Suprapubic skin (tissue), 3 donors: ENCODE results near the gene RAET1E.

ENCODE experiments used
- POLR2A ChIP-seq, 2 donors: fragments of 450-650 bp; IDR thresholded peaks; one replicate each; pipeline ENCODE4 v1.6.1; 2017; ENCODE audit warnings: antibody characterized with exemption in 2 of 2, mild to moderate bottlenecking in 2 of 2, moderate library complexity in 2 of 2
- TF ChIP-seq, protein P1 (sequence below), 2 donors: fragments of 200-600 bp in 1 of 2; fragments of 450-650 bp in 1 of 2; sonication (generic) in 1 of 2; IDR thresholded peaks; one replicate each; pipeline ENCODE4 v1.5.1; 2016 to 2019; ENCODE audit warnings: antibody characterized with exemption in 2 of 2, mild to moderate bottlenecking in 1 of 2, moderate library complexity in 1 of 2

DNA sequence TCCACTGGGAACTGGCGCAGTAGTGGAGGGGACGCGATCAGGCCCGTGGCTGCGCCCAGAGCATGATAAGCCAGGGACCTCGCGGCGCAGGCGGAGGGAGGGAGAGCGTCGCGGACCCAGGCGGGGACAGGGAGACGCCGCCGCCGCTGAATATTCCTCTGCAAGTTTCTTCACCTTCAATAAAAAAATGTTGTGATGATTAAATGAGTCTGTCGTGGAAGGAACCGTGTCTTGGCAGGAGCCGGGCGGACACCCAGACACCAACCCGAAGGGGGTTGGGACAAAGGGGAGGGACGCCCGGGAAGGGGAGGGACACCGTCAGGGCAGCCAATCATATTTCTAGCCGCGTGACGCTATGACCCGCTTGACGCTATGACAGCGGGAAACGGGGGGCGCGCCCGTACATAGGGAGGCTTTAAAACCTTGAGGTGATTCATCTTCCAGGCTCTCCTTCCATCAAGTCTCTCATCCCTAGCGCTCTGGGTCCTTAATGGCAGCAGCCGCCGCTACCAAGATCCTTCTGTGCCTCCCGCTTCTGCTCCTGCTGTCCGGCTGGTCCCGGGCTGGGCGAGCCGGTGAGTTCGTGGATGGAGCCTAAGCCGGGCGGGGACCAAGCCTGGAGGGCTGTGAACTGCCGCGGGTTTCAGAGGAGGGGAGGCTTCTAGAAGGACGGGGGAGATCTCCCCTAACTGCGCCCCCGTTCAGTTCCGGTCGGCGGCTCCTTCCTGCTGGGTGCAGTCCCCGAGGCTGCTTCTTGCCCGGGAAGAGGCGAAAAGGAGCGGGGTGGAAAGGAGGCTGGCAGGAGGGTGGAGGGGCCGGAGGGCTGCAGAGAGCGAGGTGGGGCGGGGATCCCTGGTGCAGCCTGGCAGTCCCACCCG lies 43.9 kb upstream of the RAET1E start, which contains the start of gene ULBP2:
- TF ChIP-seq, protein P1, sequence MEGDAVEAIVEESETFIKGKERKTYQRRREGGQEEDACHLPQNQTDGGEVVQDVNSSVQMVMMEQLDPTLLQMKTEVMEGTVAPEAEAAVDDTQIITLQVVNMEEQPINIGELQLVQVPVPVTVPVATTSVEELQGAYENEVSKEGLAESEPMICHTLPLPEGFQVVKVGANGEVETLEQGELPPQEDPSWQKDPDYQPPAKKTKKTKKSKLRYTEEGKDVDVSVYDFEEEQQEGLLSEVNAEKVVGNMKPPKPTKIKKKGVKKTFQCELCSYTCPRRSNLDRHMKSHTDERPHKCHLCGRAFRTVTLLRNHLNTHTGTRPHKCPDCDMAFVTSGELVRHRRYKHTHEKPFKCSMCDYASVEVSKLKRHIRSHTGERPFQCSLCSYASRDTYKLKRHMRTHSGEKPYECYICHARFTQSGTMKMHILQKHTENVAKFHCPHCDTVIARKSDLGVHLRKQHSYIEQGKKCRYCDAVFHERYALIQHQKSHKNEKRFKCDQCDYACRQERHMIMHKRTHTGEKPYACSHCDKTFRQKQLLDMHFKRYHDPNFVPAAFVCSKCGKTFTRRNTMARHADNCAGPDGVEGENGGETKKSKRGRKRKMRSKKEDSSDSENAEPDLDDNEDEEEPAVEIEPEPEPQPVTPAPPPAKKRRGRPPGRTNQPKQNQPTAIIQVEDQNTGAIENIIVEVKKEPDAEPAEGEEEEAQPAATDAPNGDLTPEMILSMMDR (IDR thresholded peaks at IDR 0.05) = no peak
- no peak for TF ChIP-seq POLR2A (IDR thresholded peaks at IDR 0.05)
